C4-2B (cell line): ENCODE measurements around the gene DNAH12.
"Not testable (repeated sequence)": the region's sequence is repeated elsewhere in the genome, so short reads cannot be mapped to it uniquely, and the experiment has no call there.

ENCODE experiments used
- H3K27ac ChIP-seq: fragments of 450-650 bp; 2 replicates; pipeline ENCODE4 v1.5.1; 2017
- ZFX ChIP-seq: fragments of 450-650 bp; IDR thresholded peaks from 2 replicates; pipeline ENCODE4 v1.6.1; 2017
- TF ChIP-seq, protein P1 (sequence below): fragments of 450-650 bp; conservative IDR thresholded peaks from 2 replicates; pipeline ENCODE4 v1.5.1; 2017; ENCODE audit warnings: mild to moderate bottlenecking

The DNAH12 gene

DNA sequence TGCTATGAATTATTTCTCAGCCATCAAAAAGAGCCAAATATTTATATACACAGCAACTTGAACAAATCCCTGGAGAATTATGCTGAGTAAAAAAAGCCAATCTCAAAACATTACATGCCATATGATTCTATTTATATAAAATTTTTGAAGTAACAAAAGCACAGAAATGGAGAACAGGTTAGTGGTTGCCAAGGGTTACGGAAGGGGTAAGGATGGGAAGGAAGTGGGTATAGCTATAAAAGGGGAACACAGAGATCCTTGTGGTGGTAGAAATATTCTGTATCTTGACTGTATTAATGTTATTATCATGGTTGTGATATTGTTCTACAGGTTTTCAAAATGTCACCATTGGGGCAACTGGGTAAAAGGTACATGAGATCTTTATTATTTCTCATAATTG, 189.4 kb downstream of the DNAH12 start:
- no peak overlapping the region for H3K27ac ChIP-seq
- no peak for TF ChIP-seq ZFX
- TF ChIP-seq, protein P1, sequence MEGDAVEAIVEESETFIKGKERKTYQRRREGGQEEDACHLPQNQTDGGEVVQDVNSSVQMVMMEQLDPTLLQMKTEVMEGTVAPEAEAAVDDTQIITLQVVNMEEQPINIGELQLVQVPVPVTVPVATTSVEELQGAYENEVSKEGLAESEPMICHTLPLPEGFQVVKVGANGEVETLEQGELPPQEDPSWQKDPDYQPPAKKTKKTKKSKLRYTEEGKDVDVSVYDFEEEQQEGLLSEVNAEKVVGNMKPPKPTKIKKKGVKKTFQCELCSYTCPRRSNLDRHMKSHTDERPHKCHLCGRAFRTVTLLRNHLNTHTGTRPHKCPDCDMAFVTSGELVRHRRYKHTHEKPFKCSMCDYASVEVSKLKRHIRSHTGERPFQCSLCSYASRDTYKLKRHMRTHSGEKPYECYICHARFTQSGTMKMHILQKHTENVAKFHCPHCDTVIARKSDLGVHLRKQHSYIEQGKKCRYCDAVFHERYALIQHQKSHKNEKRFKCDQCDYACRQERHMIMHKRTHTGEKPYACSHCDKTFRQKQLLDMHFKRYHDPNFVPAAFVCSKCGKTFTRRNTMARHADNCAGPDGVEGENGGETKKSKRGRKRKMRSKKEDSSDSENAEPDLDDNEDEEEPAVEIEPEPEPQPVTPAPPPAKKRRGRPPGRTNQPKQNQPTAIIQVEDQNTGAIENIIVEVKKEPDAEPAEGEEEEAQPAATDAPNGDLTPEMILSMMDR = no peak

DNA sequence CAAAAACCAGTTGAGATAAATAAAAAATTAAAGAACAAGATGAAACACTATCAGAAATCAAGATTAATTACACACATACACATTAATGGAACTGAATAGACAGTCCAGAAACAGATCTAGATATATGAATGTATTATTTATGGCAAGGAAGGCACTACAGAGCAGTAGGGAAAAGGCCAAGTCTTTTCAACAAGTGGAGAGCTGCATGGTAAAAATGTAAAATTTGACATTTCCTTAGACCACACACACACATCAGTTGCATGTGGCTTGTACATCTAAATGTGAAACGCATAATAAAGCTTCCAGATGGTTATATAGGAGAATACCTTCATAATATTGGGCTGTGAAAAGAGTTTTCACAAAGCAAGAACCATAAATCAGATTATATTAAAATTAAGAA, 193.9 kb downstream of the DNAH12 start:
- H3K27ac ChIP-seq = no peak overlapping the region
- TF ChIP-seq, protein P1 = no peak
- no peak for TF ChIP-seq ZFX

DNA sequence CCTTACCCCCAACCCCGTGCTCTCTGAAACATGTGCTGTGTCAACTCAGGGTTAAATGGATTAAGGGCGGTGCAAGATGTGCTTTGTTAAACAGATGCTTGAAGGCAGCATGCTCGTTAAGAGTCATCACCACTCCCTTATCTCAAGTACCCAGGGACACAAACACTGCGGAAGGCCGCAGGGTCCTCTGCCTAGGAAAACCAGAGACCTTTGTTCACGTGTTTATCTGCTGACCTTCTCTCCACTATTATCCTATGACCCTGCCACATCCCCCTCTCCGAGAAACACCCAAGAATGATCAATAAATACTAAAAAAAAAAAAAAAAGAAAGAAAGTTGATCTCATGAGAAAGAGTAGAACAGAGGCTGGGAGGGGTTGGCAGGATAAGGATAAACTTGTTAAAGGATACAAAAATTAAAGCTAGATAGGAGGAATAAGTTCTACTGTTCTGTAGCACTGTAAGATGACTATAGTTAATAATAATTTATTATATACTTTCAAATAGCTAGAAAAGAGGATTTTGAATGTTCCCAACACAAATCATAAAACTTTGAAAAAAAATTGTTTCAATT, 205.0 kb downstream of the DNAH12 start:
- not testable (repeated sequence) for H3K27ac ChIP-seq

DNA sequence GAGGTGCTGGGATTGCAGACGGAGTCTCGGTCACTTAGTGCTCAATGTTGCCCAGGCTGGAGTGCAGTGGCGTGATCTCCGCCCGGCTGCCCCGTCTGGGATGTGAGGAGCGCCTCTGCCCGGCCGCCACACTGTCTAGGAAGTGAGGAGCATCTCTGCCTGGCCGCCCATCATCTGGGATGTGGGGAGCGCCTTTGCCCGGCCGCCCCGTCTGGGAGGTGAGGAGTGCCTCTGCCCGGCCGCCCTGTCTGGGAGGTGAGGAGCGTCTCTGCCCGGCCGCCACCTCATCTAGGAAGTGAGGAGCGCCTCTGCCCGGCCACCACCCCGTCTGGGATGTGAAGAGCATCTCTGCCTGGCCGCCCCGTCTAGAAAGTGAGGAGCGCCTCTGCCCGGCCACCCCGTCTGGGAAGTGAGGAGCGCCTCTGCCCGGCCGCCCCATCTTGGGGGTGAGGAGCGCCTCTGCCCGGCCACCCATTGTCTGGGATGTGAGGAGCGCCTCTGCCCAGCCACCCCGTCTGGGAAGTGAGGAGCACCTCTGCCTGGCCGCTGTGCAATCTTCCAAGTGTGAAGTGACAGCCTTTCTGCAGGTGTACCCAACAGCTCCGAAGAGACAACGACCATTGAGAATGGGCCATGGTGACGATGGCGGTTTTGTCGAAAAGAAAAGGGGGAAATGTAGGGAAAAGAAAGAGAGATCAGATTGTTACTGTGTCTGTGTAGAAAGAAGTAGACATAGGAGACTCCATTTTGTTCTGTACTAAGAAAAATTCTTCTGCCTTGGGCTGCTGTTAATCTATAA, 205.7 kb downstream of the DNAH12 start:
- H3K27ac ChIP-seq = not testable (repeated sequence)

DNA sequence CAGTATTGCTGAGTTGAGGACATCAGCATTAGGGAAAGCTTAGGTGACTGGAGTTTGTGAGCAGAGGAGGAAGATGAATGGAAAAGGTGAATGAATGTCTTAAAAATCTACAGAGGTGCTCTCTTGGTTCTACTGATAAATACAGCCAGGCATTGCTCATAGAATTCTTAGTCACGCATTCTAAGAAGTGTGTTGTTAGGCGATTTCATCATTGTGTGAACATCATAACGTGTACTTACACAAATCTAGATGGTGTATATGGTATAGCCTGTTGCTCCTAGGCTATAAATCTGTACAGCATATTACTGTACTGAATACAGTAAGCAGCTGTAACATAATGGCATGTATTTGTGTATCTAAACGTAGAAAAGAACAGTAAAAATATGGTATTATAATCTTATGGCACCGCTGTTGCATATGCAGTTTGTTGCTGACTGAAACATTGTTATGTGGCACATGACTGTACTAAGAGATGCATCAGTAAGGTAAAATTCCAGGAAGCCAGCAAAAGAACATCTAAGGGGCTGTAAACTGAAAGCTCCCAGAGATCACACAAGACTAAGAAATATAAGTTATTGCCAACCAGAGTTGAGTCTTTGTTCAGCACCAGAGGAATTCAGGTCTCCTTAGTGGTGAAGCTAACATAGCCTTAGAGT, 208.7 kb downstream of the DNAH12 start:
- no peak overlapping the region for H3K27ac ChIP-seq
- TF ChIP-seq ZFX = no peak
- TF ChIP-seq, protein P1 = no peak

DNA sequence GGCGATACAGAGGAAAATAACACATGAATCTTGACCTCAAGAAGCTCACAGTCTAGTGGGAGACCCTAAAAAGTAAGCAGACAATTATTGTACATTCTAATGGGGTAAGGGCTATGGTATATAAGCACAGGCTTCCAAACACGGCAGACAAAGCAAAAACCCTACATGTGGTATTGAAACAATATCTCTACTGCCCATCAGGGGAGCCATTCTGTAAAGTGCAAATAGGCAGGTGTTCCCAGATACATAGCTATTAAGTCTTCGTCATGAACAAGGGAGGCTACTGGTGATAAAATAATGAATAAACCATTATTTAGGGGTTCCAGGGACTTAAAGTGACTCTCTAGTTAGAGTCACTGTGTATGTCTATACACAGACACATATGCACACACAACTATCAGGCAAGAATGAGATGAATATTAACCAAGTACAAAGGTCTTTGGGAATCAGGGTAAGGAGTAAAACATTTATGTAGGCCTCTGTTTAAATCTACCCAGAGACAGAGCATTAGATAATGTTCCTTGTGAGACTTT, 213.0 kb downstream of the DNAH12 start:
- TF ChIP-seq, protein P1 = no peak
- no peak for TF ChIP-seq ZFX
- no peak overlapping the region for H3K27ac ChIP-seq

DNA sequence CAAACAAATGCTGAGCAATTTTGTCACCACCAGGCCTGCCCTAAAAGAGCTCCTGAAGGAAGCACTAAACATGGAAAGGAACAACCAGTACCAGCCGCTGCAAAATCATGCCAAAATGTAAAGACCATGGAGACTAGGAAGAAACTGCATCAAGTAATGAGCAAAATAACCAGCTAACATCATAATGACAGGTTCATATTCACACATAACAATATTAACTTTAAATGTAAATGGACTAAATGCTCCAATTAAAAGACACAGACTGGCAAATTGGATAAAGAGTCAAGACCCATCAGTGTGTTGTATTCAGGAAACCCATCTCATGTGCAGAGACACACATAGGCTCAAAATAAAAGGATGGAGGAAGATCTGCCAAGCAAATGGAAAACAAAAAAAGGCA, 217.6 kb downstream of the DNAH12 start:
- not testable (repeated sequence) for H3K27ac ChIP-seq

DNA sequence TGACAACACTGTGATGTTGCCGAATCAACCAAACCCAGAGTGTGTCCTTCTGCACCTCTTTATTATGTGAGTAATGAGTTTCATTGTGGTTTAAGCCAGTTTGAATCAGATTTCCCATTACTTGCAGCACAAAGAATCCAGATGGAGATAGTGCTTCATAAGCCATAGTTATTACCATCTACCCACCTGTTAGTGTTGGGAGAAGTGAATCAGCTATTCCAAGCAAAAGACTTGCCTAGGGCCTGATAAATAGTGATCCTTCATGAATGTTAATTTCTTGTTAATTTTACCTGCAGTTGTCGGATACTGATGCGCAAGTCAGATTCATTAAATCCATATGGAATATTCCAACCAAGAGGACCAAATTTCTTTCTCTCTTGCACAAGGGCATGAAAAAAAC, 229.9 kb downstream of the DNAH12 start:
- TF ChIP-seq ZFX = no peak
- TF ChIP-seq, protein P1 = no peak
- H3K27ac ChIP-seq = no peak overlapping the region
